ENCODE measurements around the gene ERC2. TPM values are rescaled to one million over a fixed set of nuclear protein-coding genes. Genes with fewer than 3 reads are reported as not detected.

Gene ERC2
- total and polyA plus RNA-seq, 2 donors (not counting 3 experiments of a cell fraction or from before 2014, with no cell fraction given): 5.6 to 15.5 TPM

GRCh38 chr3:56356808-56357207, 111.5 kb downstream of the ERC2 start:
- Histone ChIP-seq H3K9me3 (replicated peaks; ENCODE audit: control insufficient read depth, insufficient read depth, low read length) (no peaks in the 10 kb centered on the region), H3K27ac (ENCODE audit: insufficient read depth, low read depth, low read length) (no peak overlapping the region), H3K79me2 (ENCODE audit: control insufficient read depth, insufficient read depth, low read length) (no peaks in the 10 kb centered on the region), H2AFZ (ENCODE audit: low read depth, low read length) (no peak overlapping the region), H3K4me1 (ENCODE audit: control insufficient read depth, extremely low read depth, insufficient read depth, low read length) (no peaks in the 10 kb centered on the region), H3K36me3 (ENCODE audit: control insufficient read depth in 2 of 2, extremely low read depth in 1 of 2, insufficient read depth in 2 of 2, low read length in 2 of 2) (no peaks in the 10 kb centered on the region), H3K9me1 (replicated peaks; ENCODE audit: control insufficient read depth, extremely low read depth, insufficient read depth, low read length) (no peaks in the 10 kb centered on the region), H4K20me1 (replicated peaks; ENCODE audit: control insufficient read depth, extremely low read depth, insufficient read depth, low read length) (no peaks in the 10 kb centered on the region), H3K4me2 (ENCODE audit: insufficient read depth, low read length) (no peak overlapping the region), H3K4me3 (replicated peaks in 1 of 3; ENCODE audit: insufficient read depth in 1 of 3, low read depth in 1 of 3, low read length in 3 of 3) (no peak overlapping the region), H3K27me3 (ENCODE audit: control insufficient read depth in 2 of 2, insufficient read depth in 2 of 2, low read length in 2 of 2) (no peaks in the 10 kb centered on the region), H3K9ac (replicated peaks; ENCODE audit: extremely low read depth, insufficient read depth, low read length) (no peak overlapping the region)
- TF ChIP-seq FOS (IDR thresholded peaks at IDR 0.05; ENCODE audit: borderline replicate concordance, insufficient read depth, low read length): no peak
- no peak for TF ChIP-seq POLR2A (IDR thresholded peaks at IDR 0.05; ENCODE audit: low read depth, low read length)
- no peak for TF ChIP-seq POLR2AphosphoS5 (IDR thresholded peaks at IDR 0.05; ENCODE audit: insufficient read depth, low read depth, low read length)
- TF ChIP-seq CTCF (IDR thresholded peaks at IDR 0.05; ENCODE audit: extremely low read depth in 1 of 2, insufficient read depth in 1 of 2, low read depth in 1 of 2, low read length in 2 of 2): no peak
- no peak for TF ChIP-seq GATA2 (IDR thresholded peaks at IDR 0.05; ENCODE audit: insufficient read depth, insufficient read length, low read depth, low read length)
- TF ChIP-seq MYC (IDR thresholded peaks at IDR 0.05; ENCODE audit: low read depth, low read length): no peak
- TF ChIP-seq MAX (IDR thresholded peaks at IDR 0.05; ENCODE audit: insufficient read depth, insufficient read length): no peak
- no peak for TF ChIP-seq EZH2 (IDR thresholded peaks at IDR 0.05; ENCODE audit: borderline replicate concordance, low read depth, low read length, severe bottlenecking)
- no peak for TF ChIP-seq JUN (IDR thresholded peaks at IDR 0.05; ENCODE audit: borderline replicate concordance, insufficient read depth, insufficient read length, low read depth)
- intact Hi-C loops (cut with micrococcal nuclease) (no loop called here), dilution Hi-C loops (cut with MboI; ENCODE audit: extremely low pct_ligation_motif_present, low sequenced_read_pairs) (no loop called here)
- ChIA-PET POLR2A (no interaction called here), CTCF (interaction anchor here (1.0 to 3.3 kb wide), 3 partner anchors 9 to 17 kb away, joined by 3 to 16 read pairs (median 4); no protein-coding TSS in a partner anchor)
- no TSS peak for BruUV-seq (replicated peaks)
- FAIRE-seq (no peak), DNase-seq (ENCODE audit: low read depth, low spot score) (no peak)
